ENCODE measurements around the gene OSBPL10.

GRCh38 chr3:31767920-31768319, 213.1 kb downstream of the OSBPL10 start:
- TF ChIP-seq CTCF (IDR thresholded peaks at IDR 0.05; ENCODE audit: poor library complexity, severe bottlenecking) (no peak), EZH2 (IDR thresholded peaks at IDR 0.05; ENCODE audit: borderline replicate concordance, insufficient read depth, low read length, poor library complexity, severe bottlenecking) (no peak), TAF1 (IDR thresholded peaks at IDR 0.05; ENCODE audit: low read depth) (no peak), REST (IDR thresholded peaks at IDR 0.05; ENCODE audit: borderline replicate concordance) (no peak), POLR2AphosphoS5 (IDR thresholded peaks at IDR 0.05) (no peak), SMC3 (conservative IDR thresholded peaks at IDR 0.05; ENCODE audit: poor library complexity) (no peak), EP300 (conservative IDR thresholded peaks at IDR 0.05; ENCODE audit: poor library complexity, severe bottlenecking) (no peak), RAD21 (conservative IDR thresholded peaks at IDR 0.05) (no peak), MXI1 (conservative IDR thresholded peaks at IDR 0.05; ENCODE audit: poor library complexity, severe bottlenecking) (no peak)

All from neural cell (in vitro differentiated cells).